Skin of body (tissue), 1 donor: ENCODE data around the gene STAMBP. TPM values are rescaled to one million over a fixed set of nuclear protein-coding genes. Genes with fewer than 3 reads are reported as not detected.

Source experiments
- total RNA-seq: library from RNA; depleted of rRNA; stranded (reverse); fragments of >200 nt; gene quantifications from one replicate; pipeline ENCODE4 v1.2.3, GENCODE V29; 2014

STAMBP gene
- total RNA-seq, 1 donor from 2014 or later, result 15.5 TPM

Other genes with a start within 250 kb of the STAMBP start
- not detected for gene NAT8, start 186.5 kb upstream of the STAMBP start, total RNA-seq
- 22.9 TPM for gene TPRKB, start 91.6 kb upstream of the STAMBP start, total RNA-seq
- 41.3 TPM for gene DUSP11, start 48.9 kb upstream of the STAMBP start, total RNA-seq
- gene C2orf78, start 44.8 kb upstream of the STAMBP start, total RNA-seq, result not detected
- gene ACTG2, start 64.0 kb downstream of the STAMBP start, total RNA-seq, result 5.1 TPM
- gene DGUOK, start 97.9 kb downstream of the STAMBP start, total RNA-seq, result 25.5 TPM
- 15.9 TPM for gene TET3, start 155.9 kb downstream of the STAMBP start, total RNA-seq